ENCODE results near the gene PCMTD2.

Gene PCMTD2

GRCh38 chr20:64222851-64223525 is 32.6 kb upstream of the PCMTD2 start:
- no peak for DNase-seq (ENCODE audit: low spot score)
- in situ Hi-C loops (cut with MboI; ENCODE audit: low sequenced_read_pairs, unreplicated experiment): no loop called here
- TF ChIP-seq CTCF (IDR thresholded peaks at IDR 0.05; ENCODE audit: borderline replicate concordance, control extremely low read depth, extremely low read depth, insufficient read depth, missing control alignments): no peak

- TF ChIP-seq CTCF (IDR thresholded peaks at IDR 0.05; ENCODE audit: borderline replicate concordance, control extremely low read depth, extremely low read depth, insufficient read depth, missing control alignments): no peak
- no peak for DNase-seq (ENCODE audit: low spot score)
- in situ Hi-C loops (cut with MboI; ENCODE audit: low sequenced_read_pairs, unreplicated experiment): no loop called here
Observed at GRCh38 chr20:64223526-64224067, 32.0 kb upstream of the PCMTD2 start.

- no peak for TF ChIP-seq CTCF (IDR thresholded peaks at IDR 0.05; ENCODE audit: borderline replicate concordance, control extremely low read depth, extremely low read depth, insufficient read depth, missing control alignments)
- no peak for DNase-seq (ENCODE audit: low spot score)
- in situ Hi-C loops (cut with MboI; ENCODE audit: low sequenced_read_pairs, unreplicated experiment): no loop called here
Observed at GRCh38 chr20:64224351-64225170, 31.0 kb upstream of the PCMTD2 start.

- in situ Hi-C loops (cut with MboI; ENCODE audit: low sequenced_read_pairs, unreplicated experiment): no loop called here
- no peak for TF ChIP-seq CTCF (IDR thresholded peaks at IDR 0.05; ENCODE audit: borderline replicate concordance, control extremely low read depth, extremely low read depth, insufficient read depth, missing control alignments)
- DNase-seq (ENCODE audit: low spot score): no peak
Observed at GRCh38 chr20:64225171-64225595, 30.4 kb upstream of the PCMTD2 start.

- no peak for TF ChIP-seq CTCF (IDR thresholded peaks at IDR 0.05; ENCODE audit: borderline replicate concordance, control extremely low read depth, extremely low read depth, insufficient read depth, missing control alignments)
- in situ Hi-C loops (cut with MboI; ENCODE audit: low sequenced_read_pairs, unreplicated experiment): no loop called here
- DNase-seq (ENCODE audit: low spot score): no peak
Observed at GRCh38 chr20:64225828-64226598, 29.5 kb upstream of the PCMTD2 start.
